NT2/D1 (cell line): ENCODE measurements around the gene GGT6.

Experiments used
- DNase-seq: peaks from one replicate; pipeline ENCODE4 v3.0.0-alpha.2; 2011; ENCODE audit warnings: low read depth, low spot score
- H3K27me3 ChIP-seq: 2 replicates; pipeline ENCODE4 v1.6.0; 2011; ENCODE audit warnings: mild to moderate bottlenecking; ENCODE audit not compliant: insufficient read length, insufficient read depth
- H3K36me3 ChIP-seq: 2 replicates; pipeline ENCODE4 v1.6.1; 2011; ENCODE audit warnings: mild to moderate bottlenecking, low read length, mixed read lengths; ENCODE audit not compliant: insufficient read depth, insufficient read length
- H3K4me1 ChIP-seq: 2 replicates; pipeline ENCODE4 v1.5.1; 2011; ENCODE audit not compliant: insufficient read depth, insufficient read length
- H3K4me3 ChIP-seq: 2 replicates; pipeline ENCODE4 v1.5.1; 2011; ENCODE audit warnings: low read depth; ENCODE audit not compliant: insufficient read length
- H3K9ac ChIP-seq: 2 replicates; pipeline ENCODE4 v1.6.0; 2011; ENCODE audit warnings: low read depth; ENCODE audit not compliant: insufficient read length
- H3K9me3 ChIP-seq: 2 replicates; pipeline ENCODE4 v1.5.1; 2011; ENCODE audit warnings: mild to moderate bottlenecking, low read length; ENCODE audit not compliant: insufficient read depth
- SUZ12 ChIP-seq: IDR thresholded peaks from 2 replicates; pipeline ENCODE4 v1.6.1; 2011; ENCODE audit not compliant: insufficient read length, insufficient read depth; ENCODE audit errors: extremely low read depth
- YY1 ChIP-seq: IDR thresholded peaks from 2 replicates; pipeline ENCODE4 v1.6.1; 2011; ENCODE audit not compliant: insufficient read length, insufficient read depth
- ZNF274 ChIP-seq: IDR thresholded peaks from 2 replicates; pipeline ENCODE4 v1.6.1; 2011; ENCODE audit warnings: mild to moderate bottlenecking, low read depth, low read length

Gene GGT6

GRCh38 chr17:4554441-4554996, 5.9 kb downstream of the GGT6 start:
- Histone ChIP-seq H3K9me3 (no peaks in the 10 kb centered on the region), H3K4me1 (peaks cover 15% of the 10 kb centered on the region), H3K36me3 (peaks cover 47% of the 10 kb centered on the region), H3K4me3 (peak overlapping the region; percentile 79), H3K9ac (peak overlapping the region; percentile 84), H3K27me3 (no peaks in the 10 kb centered on the region)
- no peak for DNase-seq
- TF ChIP-seq SUZ12 (no peak), ZNF274 (no peak), YY1 (no peak)

- H3K27me3 ChIP-seq = no peaks in the 10 kb centered on the region
- no peaks in the 10 kb centered on the region for H3K9me3 ChIP-seq
- no peak for TF ChIP-seq YY1
- no peak for TF ChIP-seq ZNF274
- peaks cover 55% of the 10 kb centered on the region for H3K36me3 ChIP-seq
- peak overlapping the region; percentile 84 for H3K9ac ChIP-seq
- peak overlapping the region; percentile 79 for H3K4me3 ChIP-seq
- DNase-seq = no peak
- H3K4me1 ChIP-seq = peaks cover 19% of the 10 kb centered on the region
These were observed 6.7 kb downstream of the GGT6 start for GRCh38 chr17:4553669-4554068.

DNA sequence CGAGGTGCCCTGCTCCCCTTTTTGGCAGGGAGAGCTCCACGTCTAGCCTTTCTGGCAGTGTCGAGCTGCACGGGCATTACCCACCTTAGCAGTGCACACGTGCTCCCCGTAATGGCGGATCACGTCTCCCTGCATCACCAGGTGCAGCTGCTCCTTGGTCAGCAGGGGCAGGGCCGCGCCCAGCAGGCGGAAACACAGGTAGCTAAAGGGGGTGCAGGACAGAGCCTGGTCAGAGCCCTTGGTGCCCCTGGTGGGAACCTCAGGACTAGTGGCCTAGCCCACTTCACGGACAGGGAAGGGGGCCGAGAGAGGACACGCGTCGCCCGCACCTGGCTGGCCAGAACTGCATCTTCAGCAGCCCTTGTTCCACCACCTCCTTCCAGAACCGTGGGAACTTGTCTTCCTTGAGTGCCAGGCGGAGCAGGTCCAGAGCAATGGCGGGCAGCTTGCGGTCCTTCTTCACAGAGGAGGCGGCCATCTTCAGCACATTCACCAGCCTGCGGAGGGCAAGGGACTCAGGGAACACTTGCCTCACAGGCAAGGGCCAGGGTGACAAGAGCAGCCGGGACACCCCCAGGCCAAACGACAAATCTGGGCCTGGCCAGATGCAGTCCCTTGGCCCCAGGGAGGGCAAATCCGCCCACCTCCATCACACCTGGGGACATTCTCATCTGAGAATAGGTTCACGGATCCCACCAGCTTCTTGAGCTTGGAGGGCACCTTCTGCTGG, 8.4 kb downstream of the GGT6 start:
- H3K9ac ChIP-seq = no peak overlapping the region
- no peak overlapping the region for H3K4me3 ChIP-seq
- no peaks in the 10 kb centered on the region for H3K27me3 ChIP-seq
- DNase-seq = no peak
- H3K36me3 ChIP-seq = peaks cover 73% of the 10 kb centered on the region
- peaks cover 20% of the 10 kb centered on the region for H3K4me1 ChIP-seq
- H3K9me3 ChIP-seq = no peaks in the 10 kb centered on the region
- TF ChIP-seq SUZ12 (no peak), ZNF274 (no peak), YY1 (no peak)

DNA sequence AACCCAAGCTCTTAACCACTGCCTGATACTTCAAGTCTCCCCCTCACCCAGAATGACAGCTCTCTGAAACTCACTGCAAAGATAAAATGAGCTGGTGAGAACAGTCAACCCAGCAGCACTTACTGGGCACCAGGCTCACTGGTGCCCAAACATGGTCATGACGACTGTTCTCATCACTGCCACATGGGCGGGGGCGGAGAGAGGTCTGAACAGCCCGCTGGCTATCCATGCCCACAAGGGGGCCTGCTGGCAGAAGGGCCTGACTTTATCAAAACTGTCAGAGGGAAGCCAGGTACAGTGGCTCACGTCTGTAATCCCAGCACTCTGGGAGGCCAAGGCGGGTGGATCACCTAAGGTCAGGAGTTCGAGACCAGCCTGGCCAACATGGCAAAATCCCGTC, 9.2 kb downstream of the GGT6 start:
- H3K4me1 ChIP-seq = peaks cover 20% of the 10 kb centered on the region
- H3K27me3 ChIP-seq = no peaks in the 10 kb centered on the region
- DNase-seq = no peak
- no peak for TF ChIP-seq ZNF274
- TF ChIP-seq SUZ12 = no peak
- TF ChIP-seq YY1 = no peak
- peaks cover 79% of the 10 kb centered on the region for H3K36me3 ChIP-seq
- no peak overlapping the region for H3K4me3 ChIP-seq
- no peaks in the 10 kb centered on the region for H3K9me3 ChIP-seq
- H3K9ac ChIP-seq = no peak overlapping the region

DNA sequence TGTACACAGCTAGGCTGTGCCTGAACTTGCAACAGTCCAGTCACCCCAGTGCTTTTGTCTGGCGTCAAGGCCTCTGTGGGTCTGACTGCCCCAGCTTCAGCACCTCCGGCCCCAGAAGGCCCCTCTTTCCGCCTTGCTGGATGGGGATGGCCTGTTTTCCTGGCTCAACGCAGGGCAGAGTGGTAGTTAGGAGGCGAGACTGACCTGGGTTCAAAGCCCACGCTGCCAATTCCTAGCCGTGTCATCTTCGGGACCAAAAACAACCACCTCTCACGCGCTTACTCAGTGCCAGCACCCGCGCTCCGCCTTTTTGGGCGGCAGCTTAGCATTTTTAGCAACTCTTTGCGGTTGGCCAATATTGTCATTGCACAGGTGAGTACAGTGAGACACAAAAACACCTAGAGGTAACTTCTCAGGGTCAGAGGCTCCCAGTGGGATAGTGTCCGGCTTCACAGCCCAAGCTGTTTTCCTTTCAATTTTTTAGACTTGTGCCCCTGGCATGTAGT, 9.8 kb downstream of the GGT6 start:
- Histone ChIP-seq H3K9ac (no peak overlapping the region), H3K4me1 (peaks cover 17% of the 10 kb centered on the region), H3K9me3 (no peaks in the 10 kb centered on the region), H3K36me3 (peaks cover 84% of the 10 kb centered on the region), H3K27me3 (no peaks in the 10 kb centered on the region), H3K4me3 (no peak overlapping the region)
- DNase-seq = no peak
- TF ChIP-seq ZNF274 = no peak
- no peak for TF ChIP-seq SUZ12
- TF ChIP-seq YY1 = no peak

GRCh38 chr17:4549781-4550533, 10.4 kb downstream of the GGT6 start:
- no peak for TF ChIP-seq SUZ12
- TF ChIP-seq YY1 = no peak
- TF ChIP-seq ZNF274 = no peak
- Histone ChIP-seq H3K36me3 (peaks cover 89% of the 10 kb centered on the region), H3K9ac (no peak overlapping the region)

DNA sequence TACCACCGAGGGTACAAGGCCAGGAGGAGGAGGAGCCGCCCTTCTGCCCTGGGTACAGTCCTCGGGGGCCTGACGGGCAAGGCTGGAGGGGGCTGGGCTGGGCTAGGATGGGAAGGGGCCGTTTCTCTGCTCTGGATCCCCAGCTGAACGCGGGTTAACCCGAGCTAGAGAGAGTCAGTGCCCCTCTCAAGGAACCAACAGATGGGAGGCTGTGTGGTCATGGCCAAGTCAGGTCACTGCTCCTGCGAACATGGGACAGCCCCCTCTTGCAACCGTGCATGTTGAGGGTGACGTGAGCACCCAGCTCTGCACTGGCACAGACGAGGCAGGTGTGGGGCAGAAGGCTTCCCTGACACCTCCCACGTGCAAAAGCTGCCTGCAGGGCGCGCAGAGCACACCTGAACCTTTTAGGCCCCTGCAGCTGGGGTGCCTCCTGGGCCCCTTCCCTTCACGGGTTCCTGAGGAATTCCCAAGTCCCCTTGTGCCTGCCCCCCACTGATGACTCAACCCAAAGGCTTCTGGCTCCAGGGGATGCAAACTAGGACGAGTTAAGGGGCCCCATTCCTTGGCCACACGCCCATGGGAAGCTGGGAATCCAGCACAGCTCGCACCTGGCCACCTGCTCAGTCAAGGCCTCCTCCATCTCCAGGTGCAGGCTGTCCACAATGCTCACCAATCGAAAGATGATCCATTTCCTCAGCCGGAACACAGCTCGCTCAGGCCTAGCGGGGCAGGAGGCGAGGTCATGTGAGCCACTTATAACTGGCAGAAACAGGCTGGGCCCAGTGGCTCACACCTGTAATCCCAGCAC, 11.5 kb downstream of the GGT6 start:
- no peak overlapping the region for H3K9ac ChIP-seq
- no peaks in the 10 kb centered on the region for H3K27me3 ChIP-seq
- peaks cover 90% of the 10 kb centered on the region for H3K36me3 ChIP-seq
- H3K4me1 ChIP-seq = peaks cover 17% of the 10 kb centered on the region
- no peak for DNase-seq
- TF ChIP-seq SUZ12 = no peak
- no peak for TF ChIP-seq YY1
- no peak for TF ChIP-seq ZNF274
- no peak overlapping the region for H3K4me3 ChIP-seq
- no peaks in the 10 kb centered on the region for H3K9me3 ChIP-seq

More at GRCh38 chr17:4549781-4550533, 10.4 kb downstream of the GGT6 start:
- Histone ChIP-seq H3K9me3 (no peaks in the 10 kb centered on the region), H3K27me3 (no peaks in the 10 kb centered on the region), H3K4me3 (no peak overlapping the region), H3K4me1 (peaks cover 17% of the 10 kb centered on the region)
- no peak for DNase-seq
